ENCODE measurements around the gene ATP13A3.

DNA sequence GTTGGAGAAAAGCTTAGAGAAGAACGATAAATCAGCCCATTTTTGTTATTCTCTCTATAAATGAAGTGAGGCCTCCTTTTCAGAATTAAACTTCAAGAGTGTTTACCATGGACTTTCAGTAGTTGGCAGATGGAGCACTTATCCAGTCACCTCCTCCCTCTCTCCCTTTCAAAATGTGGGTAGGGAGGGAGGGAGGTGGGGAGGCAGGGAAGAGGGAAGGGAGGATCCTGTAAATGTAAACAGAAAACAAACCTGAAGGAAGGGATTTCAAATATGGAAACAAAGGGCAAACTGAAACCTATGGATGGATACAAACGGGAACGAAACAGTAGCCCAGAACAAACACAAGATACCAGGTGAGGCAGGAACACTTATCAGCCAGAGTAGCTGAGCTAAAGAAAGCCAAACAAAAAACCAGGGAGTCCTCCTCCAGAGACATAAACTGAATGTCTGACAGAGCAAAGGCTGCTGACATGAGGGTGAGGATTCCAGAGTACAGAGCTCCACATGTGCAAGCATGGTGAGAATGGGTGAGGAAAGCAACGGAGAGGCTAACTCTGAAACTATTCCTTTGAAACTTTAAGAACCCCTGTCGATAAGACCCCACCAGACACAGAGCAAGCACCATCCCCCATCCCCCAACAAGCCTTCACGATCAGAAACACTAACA, 46.8 kb downstream of the ATP13A3 start:
- TF ChIP-seq CTCF (IDR thresholded peaks at IDR 0.05) (no peak), POLR2A (IDR thresholded peaks at IDR 0.05) (no peak)

Data from esophagus squamous epithelium (tissue), 4 donors.